Stimulated activated CD4-positive, alpha-beta T cell treated with anti-CD3 and anti-CD28 coated beads, TNF-alpha, amount 100 ng/mL, for 24 hours (primary cell): Measurements from ENCODE around the gene KLK6.

Source experiments
- DNase-seq, 3 experiments: peaks; one replicate each; pipeline ENCODE4 v3.0.0-alpha.2; 2020; ENCODE audit warnings: low read depth in 3 of 3

The KLK6 gene

DNA sequence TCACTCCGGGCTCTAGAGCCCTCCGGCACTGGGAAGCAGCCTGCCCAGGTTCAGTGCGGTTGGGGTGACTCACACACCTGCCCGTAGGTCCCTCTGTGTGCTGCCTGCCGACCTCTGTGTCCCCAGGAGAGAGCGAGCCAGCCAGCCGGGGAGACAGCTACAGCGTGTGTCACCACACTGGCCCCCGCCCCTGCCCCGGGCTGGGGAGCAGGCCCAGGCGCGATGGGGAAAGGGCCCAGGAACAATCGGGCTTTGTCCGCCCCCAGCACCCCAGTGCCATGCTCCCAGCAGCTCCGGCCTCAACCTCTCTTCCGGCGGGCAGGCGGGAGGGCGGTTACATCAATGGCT is at the start of gene KLK6:
KLK6 (minus strand) TSS at position 179 of the 348 bp plus-strand sequence. CDS start 1,487 bp downstream, outside the sequence.
- no peak for DNase-seq

DNA sequence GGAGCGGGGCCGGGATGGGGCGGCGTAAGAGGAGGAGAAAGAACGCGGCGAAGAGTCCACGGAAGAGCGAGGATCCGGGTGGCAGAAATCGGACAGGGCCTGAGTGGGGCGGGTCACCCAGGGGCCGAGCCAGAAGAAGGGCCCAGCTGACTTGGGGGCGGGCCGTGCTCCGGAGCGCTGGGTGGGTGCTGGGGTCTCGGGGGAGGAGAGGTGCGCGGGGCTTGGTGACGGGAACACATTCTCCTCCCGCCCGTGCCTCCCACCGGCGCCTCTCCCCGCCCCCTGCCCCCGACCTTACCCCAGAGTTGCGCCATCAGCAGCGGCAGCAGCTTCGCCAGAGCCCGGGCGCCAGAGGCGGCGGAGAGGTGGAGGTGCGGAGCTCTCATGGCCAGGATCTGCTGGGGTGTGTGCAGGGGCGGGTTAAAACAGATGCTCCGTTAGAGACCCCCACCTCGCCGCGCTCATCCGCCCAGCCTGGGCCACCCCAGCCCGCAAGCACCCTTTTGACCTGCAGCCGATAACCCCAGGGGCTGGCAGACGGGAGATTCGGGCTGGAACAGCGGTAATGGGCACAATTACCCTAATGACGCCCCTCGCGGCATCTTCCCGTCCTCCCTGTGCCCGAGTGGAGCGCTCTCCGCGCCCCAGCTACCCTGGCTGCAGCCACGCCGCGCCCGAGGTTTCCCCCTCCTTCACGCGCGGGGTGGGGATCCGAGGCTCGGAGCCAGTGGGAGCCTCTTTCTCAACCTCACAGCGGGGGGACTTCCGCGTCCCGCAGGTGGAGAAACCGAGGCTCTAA is 49.6 kb upstream of the KLK6 start:
- no peak for DNase-seq

DNA sequence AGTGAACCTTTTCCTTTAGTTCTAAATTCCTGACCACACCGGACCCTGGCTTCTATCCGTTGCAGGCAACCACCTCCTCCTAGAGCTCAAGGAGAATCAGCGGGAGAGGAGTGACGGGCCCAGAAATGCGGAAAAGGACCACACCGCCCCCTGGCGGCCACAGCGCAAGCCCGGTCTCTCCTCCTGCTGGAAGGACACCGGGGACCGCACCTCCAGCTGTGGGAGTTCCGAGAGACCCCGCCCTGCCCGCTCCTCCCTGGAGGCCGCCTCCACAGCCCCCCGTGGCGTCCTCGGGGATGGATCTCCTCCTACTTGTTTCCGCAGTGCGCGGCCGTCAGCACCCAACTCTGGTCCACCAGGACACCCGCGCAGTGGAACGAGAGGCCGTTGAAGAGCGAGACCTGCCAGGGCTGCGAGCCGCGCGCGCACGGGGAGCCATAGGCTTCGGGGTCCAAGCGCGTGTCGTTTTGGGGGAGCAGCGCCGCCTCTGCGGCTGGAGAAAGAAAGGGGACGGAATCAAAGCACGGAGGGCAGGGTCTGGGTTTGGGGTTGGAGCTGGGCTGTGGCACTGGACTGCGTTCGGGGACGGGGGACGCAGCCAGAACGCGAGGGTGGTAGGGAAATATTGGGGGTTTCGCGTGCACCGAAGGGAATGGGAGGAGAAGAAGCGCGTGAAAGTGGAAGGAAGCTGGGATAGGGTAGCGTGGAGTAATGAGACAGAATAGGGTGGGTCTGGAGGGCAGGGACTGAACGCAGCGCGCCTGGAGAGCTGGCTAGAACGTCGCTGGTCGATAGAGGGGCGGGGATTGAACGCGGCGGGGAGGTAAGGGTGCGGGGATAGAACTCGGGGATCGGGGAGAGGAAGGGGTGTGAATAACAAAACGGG is 47.6 kb upstream of the KLK6 start:
- peak; percentile 16 to 75 (median 47) for DNase-seq

DNA sequence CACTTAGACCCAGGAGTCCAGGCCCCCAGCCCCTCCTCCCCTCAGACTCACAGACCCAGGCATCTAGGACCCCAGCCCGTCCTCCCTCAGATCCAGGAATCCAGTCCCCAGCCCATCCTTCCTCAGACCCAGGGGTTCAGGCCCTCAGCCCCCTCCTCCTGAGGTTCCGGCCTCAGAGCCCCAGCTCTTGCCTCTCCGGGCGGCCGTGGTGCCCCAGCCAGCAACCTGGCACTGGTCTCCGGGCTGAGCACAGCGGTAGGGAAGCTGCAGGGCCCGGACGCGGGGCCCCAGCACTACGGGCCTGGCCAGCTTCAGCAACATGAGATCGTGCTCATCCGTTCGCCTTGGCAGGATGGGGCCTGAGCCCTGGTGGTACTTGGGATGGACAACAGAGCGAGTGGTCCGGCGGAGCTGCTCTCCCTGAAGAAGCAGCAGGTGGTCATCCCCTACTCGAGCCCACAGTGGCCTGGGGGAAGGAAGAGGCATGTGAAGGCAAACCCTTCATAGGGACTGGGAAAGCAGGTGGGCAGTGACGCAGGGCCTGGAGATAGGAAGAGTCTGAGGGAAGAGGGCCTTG is 46.4 kb upstream of the KLK6 start:
- DNase-seq = no peak

DNA sequence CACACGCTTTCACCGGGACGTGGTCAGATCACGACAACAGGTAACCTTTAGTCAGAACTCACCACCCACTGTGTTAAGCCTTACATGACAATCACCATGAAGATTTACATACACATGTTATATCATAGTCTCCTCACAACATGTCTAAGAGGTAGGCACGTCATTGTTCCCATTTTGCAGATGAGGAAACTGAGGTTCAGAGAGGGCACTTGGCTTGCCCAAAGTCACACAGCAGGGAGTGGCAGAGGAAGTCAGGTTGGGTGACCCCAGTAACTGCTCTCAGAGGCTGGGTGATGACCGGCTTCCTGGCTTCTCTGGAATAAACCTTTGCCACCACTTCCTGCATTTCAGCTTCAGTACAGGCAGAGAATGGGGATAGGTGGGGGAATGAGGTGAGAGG is 44.9 kb upstream of the KLK6 start:
- DNase-seq = no peak

DNA sequence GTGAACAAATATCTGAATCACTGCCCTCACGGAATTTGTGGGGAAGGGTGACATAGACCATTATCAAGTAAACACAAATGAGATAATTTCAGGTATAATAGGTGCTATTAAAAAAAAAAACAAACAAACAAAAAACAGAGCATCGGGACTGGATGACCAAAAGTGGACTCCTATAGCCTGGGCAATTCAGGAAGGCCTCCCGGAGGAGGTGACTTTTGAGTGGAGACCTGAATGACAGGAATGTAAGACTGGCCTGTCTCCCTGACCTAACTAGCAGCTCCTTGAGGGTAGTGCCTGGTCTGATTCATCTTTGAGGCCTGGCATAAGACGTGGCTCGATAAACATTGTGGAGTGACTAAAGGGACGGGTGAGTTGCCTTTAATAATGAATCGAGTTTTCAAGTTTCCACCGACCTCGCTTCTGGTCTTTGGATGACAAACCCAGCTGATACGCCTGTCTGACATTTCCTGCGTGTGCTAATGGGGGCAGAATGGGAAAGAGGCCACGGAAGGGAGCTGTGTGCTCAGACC is 43.3 kb upstream of the KLK6 start:
- DNase-seq = no peak

DNA sequence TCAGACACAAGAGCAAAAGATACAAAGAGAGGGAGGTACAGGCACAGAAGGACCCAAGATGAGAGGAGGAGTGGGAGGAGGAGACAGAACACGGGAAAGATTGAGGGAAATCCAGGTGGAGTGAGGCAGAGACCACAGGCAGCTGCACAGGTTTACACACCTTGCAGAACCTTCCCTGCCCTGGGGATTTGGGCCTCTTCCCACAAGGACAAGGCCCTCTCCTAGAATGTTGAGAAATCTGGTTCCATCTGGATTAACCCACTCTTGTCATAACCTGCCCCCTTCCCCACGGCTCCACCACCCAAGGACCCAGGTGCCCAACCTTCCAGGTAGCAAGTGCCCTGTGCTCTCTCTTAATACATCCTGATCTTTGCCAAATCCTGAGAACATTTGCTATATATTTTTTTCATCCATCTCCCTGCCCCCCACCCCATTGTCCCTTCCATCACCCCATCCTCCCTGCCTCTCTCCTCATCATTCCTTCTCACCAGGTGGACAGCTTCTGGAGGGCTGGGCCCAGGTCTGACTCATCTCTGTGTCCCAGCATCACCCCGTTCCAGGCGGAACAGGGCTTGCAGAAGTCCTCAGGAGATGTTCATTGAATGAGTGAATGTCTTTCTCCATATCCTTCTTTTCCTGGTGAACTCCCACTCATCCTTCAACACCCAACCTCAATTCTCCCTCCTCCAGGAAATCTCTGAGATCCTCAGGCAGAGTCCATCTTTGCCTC is 40.8 kb upstream of the KLK6 start:
- DNase-seq = no peak

DNA sequence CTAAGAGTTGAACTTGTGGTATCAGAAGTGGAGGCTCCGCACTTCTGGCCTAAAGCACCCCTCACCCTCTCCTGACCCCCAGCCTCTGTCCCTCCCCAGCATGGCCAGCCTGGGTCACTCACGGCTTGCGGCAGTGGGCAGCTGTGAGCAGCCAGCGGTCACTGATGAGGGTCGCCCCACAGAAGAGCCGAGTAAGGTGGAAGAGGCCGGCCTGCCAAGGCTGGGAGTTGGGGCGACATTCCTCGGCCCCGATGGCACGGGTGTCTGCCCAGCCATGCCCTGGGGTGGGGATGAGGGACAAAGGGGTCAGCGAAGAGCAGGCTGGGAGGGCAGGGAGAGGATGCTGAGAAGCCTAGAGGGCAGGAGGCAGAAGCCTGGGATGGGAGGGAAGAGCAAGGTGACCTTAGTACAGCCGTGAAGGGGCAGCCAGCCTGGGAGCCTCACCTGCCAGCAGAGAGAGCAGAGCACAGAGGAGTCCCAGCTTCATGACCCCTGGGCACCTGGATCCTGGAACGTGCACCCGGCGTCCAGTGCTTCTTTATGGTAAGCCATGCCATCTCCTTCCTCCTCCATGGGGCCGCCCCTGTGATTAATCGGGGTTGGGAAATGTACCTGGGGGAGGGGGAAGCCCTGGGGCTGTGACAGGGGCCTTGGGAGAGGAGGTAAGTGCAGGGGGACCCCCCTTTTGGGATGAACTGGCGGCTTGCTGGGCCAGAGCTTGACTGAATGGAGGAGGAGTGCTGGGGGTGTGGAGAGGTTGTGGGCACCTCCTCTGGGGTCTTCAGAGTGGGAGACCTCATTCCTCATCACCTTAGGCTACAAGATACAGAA is 39.9 kb upstream of the KLK6 start:
- no peak for DNase-seq

DNA sequence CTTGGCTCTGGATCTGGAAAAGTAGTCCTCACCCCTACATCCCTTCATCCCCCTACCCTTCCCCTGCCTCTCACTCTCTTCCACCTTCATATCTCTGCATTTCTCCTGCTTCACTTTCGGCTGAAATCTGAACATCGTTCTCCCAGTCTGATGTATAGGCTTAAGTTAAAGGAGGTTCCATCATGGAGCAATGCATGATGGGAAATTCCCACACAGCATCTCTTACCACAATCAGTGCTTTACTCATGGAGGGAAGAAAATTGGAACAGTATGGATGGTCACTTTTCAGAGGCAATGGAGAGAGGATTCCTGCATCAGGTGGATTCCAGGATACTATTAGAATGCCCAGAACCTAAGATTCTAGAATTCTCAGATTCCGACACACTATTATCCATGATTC is 38.1 kb upstream of the KLK6 start:
- no peak for DNase-seq

DNA sequence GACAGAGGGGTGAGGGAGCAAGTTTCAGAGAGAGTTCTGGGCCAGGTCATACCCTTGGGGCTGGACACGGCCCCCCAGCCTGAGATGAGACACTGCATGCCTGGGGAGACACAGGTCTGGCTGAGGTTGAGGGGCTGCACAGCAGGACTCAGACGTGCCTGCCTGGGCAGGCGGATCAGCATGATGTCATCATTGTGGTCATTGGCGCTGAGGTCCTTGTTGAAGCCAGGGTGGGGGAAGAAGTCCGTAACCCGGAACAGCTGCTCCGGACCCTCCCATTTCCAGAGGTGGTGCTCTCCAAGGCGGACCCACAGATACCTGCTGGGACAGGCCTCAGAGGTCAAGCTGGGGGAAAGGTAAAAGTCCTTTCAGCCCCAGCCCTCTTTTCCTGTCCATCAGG is 37.0 kb upstream of the KLK6 start:
- DNase-seq = no peak

DNA sequence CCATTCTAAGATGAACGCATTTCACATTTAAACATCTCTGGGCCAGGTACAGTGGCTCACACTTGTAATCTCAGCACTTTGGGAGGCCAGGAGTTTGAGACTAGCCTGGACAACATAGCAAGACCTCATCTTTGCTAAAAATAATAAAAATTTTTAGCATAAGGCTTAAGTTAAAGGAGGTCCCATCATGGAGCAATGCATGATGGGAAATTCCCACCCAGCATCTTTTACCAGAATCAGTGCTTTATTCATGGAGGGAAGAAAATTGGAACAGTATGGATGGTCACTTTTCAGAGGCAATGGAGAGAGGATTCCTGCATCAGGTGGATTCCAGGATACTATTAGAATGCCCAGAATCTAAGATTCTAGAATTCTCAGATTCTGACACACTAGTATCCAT is 35.9 kb upstream of the KLK6 start:
- DNase-seq = no peak

DNA sequence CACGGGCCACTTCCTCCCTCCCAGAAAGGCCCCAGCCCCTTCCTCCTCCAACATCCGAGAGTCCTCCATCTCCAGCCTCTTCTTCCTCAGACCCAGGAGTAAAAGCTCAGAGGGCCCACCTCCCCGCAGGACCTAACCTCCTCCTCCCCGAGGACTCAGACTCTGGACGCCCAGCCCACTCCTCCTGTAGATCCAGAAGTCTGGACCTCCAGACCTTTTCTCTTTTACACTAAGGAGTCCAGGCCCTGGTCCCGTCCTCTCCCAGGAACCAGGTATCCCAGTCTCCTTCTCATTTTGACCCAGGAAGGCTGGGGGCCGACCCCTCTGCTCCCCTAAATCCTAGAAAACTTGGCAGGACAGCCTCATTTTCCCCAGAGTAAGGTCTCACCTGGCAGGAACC is 33.9 kb upstream of the KLK6 start:
- DNase-seq = no peak

DNA sequence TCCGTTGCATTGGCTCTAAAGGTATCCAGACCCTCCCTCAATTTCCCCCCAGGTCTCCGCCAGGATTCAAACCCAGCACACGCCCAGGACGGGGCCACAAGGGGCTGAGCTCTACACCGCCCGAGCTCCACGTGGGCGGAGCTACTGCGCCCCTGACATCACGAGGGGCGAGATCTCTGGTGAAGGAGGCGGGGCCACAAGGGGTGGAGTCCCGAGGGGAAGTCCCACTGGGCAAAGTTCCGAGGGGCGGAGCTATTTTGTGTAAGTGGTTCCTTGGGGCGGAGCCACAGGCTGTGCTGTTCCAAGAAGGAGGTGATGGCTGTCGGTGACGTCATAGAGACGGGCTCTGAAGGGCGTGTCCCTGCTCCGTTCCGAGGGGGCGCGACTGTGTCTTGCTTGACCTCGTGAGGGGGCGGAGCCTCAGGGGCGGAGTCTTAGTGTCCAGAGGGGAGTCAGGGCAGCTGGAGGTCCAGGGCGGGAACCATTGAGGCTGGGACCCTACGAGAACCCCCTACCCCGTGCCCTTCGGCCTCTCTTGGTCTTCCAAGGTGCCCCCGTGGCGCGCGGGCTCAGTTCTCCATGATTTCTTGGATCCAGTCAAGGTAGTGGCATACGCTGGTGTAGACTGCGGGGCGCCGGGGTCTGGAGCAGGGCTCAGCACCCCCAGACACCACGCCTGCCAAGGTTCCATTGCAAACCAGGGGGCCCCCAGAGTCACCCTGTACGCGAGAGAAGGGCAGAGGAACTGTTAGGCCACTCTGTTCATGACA is 33.3 kb upstream of the KLK6 start:
- DNase-seq = peak in 1 of 3 experiments; percentile 30

DNA sequence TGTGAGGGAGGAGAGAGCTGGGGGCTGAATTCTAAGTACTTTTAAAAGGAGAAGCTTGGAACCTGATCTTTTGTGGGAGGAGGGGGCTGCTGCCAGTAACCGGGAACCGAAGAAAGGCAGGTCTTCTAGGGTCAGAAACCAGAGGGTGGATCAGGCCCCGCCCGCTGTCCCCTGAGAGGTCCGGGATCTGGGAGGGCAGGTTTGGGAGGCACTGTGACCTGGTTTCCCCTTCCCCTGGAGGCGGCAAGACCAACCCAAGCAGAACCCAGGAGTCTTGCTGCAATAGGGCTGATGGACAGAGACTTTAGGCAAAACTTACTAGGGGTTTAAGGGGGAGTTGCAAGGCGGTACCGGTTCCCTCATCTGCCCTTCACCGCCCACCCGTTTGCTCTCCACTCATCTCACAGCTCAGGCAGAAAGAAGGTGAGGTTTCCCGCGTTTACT is 32.7 kb upstream of the KLK6 start:
- no peak for DNase-seq

DNA sequence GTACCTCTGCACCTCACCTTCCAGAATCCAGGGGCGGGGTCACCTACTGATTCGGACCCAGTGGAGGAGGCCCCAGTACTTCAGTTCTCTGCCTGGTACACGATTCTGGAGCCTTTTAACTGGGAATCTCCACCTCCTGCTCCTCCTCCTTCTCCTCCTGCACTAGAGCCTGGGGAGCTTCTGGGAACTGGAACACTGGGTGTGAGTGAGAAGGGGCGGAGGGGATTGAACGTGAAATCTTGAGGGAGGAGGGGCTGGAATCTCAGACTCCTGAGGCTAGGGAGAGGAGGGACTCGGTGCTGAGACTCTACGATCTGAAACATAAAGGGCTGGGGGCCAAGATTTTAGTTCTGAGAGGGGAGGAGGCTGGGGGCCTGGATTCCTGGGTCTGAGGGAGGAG is 32.1 kb upstream of the KLK6 start, which contains the start of gene KLK8:
KLK8 (minus strand) TSS at position 90 of the 400 bp plus-strand sequence. CDS start 437 bp downstream, outside the sequence.
- DNase-seq = no peak

DNA sequence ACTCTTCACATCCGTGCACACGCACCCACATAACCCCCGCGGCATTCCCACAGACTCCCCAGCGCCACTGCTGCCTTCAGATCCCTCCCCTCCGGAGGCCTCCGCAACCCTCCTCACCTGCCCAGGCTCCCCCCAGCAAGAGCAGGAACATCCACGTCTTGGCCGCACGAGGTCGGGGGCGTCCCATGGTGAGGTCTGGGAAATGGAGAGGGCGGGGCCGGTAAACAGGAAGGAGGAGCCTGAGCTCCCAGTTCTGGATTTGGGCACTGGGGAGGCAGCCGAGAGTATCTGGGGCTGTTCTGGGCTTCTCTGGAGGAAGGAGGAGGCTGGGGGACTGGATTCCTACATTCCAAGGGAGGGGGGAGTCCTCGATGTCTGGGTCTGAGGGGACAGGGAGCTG is 31.6 kb upstream of the KLK6 start:
- no peak for DNase-seq

DNA sequence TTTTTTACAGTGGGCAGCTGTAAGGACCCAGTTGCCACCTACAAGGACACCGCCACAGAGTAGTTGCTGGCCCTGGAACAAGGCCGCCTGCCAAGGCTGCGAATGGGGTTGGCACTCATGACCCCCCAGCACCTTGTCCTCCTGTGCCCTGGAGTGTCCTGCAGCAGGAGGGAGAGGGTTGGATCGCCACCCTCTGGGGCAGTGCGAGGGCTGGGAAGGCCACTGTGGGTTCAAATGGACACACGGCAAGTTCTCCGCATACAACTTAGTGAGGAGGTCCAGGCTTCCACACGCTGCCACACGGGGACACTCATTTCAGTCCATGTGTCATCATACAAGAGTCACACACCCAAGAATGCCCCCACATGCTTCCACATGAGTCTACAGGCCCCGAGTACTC is 31.0 kb upstream of the KLK6 start:
- no peak for DNase-seq

DNA sequence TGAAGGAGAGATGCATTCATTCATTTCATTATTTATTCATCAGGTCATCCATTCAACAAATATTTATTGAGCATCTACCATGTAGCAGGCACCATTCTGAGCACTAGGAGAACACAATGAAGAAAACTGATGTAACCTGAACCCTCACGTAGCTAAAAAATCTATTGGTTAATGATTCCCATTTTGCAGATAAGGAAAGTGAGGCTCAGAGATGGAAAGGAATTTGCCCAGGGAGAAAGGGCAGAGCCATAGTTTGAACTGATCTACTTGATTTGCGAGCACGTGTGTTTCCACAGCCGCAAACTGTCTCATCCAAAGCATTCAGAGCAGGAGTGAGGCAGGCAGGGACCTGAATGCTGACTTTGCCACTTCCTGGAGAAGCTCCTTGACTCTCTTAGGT is 29.3 kb upstream of the KLK6 start:
- no peak for DNase-seq

DNA sequence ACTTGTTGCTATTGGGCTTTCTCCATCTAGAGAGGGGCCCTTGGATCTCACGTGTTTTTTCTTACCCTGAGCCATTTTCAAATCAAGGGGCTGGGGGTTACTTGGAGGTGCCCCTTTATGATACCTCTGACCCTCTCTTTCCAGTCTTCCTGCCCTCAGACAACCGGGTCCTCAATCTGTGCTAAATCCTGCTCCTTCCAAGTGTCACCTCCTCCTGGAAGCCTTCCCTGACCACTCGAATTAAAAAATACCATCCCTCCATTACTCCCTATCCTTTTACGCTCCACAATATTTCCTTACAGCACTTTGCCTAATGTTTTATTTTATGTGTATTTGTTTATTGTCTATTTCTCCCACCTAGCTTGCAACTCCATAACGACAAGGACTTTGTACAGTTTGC is 28.7 kb upstream of the KLK6 start:
- no peak for DNase-seq

DNA sequence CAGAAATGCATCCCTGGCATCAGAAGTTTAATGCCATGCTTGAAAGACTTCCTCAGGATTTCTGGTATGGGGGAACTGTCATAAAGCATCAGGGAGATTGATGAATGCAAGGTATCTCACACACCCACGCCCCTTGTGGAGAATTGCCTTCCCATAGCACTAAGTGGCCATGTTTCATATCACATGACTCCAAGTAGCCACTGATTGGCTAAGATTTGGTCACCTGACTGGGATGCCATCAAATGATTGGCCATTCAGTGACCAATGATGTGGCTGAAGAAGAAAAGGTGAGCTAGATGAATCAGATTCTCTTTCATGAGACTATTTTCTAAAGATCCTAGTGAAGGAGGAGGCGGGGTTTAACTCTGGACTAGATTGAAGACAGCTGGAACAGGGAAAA is 24.7 kb upstream of the KLK6 start:
- DNase-seq = no peak
